ENCODE results near the gene LRRC57. TPM values are rescaled to one million over a fixed set of nuclear protein-coding genes. Genes with fewer than 3 reads are reported as not detected.

Gene LRRC57
- total RNA-seq, 2 donors from 2014 or later: 13.9 to 15.3 TPM

GRCh38 chr15:42549032-42549491 lies 469 bp upstream of the LRRC57 start:
- H3K9me3 ChIP-seq: no peaks in the 10 kb centered on the region
- H3K36me3 ChIP-seq: no peaks in the 10 kb centered on the region
- H3K27ac ChIP-seq: peak overlapping the region; percentile 91 to 94
- peaks cover 13 to 25% of the 10 kb centered on the region in 2 donors for H3K4me1 ChIP-seq (ENCODE audit: control insufficient read depth in 1 of 2, low read depth in 2 of 2)
- ATAC-seq (ENCODE audit: insufficient number of reproducible peaks, low FRiP score, low read depth) (peak; percentile 24), DNase-seq (ENCODE audit: low spot score) (no peak)
- no peaks in the 10 kb centered on the region for H3K27me3 ChIP-seq (replicated peaks; ENCODE audit: insufficient read depth)
- peak overlapping the region; percentile 95 for H3K4me3 ChIP-seq
- TF ChIP-seq, protein P1, sequence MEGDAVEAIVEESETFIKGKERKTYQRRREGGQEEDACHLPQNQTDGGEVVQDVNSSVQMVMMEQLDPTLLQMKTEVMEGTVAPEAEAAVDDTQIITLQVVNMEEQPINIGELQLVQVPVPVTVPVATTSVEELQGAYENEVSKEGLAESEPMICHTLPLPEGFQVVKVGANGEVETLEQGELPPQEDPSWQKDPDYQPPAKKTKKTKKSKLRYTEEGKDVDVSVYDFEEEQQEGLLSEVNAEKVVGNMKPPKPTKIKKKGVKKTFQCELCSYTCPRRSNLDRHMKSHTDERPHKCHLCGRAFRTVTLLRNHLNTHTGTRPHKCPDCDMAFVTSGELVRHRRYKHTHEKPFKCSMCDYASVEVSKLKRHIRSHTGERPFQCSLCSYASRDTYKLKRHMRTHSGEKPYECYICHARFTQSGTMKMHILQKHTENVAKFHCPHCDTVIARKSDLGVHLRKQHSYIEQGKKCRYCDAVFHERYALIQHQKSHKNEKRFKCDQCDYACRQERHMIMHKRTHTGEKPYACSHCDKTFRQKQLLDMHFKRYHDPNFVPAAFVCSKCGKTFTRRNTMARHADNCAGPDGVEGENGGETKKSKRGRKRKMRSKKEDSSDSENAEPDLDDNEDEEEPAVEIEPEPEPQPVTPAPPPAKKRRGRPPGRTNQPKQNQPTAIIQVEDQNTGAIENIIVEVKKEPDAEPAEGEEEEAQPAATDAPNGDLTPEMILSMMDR (IDR thresholded peaks at IDR 0.05): no peak

DNA sequence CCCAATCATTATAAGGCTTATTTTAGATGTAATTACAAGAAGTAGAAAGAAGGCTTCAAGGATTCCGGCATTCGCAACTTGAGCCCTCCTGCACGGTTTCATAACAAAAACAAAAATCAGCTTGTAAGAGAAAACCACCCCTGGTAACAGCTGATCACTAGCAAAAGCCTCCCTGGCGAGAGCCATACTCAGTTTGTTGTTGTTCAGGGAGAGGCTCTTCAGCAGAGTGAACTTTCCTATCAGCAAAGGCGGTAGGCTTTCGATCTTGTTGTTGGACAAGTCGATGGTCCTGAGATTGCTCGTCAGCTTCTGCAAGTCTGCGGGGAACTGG lies 710 bp downstream of the LRRC57 start:
- ATAC-seq (ENCODE audit: insufficient number of reproducible peaks, low FRiP score, low read depth) (no peak), DNase-seq (ENCODE audit: low spot score) (no peak)
- H3K27me3 ChIP-seq (replicated peaks; ENCODE audit: insufficient read depth): no peaks in the 10 kb centered on the region
- H3K4me1 ChIP-seq (ENCODE audit: control insufficient read depth in 1 of 2, low read depth in 2 of 2): peaks cover 13 to 25% of the 10 kb centered on the region in 2 donors
- TF ChIP-seq, protein P1 (IDR thresholded peaks at IDR 0.05): no peak
- H3K27ac ChIP-seq: peak overlapping the region; percentile 91 to 94
- H3K9me3 ChIP-seq: no peaks in the 10 kb centered on the region
- H3K36me3 ChIP-seq: no peaks in the 10 kb centered on the region
- peak overlapping the region; percentile 95 for H3K4me3 ChIP-seq

GRCh38 chr15:42544853-42545629 lies 3.6 kb downstream of the LRRC57 start:
- H3K27ac ChIP-seq: no peak overlapping the region
- no peaks in the 10 kb centered on the region for H3K9me3 ChIP-seq
- no peak overlapping the region for H3K4me3 ChIP-seq
- ATAC-seq (ENCODE audit: insufficient number of reproducible peaks, low FRiP score, low read depth) (no peak), DNase-seq (ENCODE audit: low spot score) (no peak)
- peaks cover 13 to 20% of the 10 kb centered on the region in 2 donors for H3K4me1 ChIP-seq (ENCODE audit: control insufficient read depth in 1 of 2, low read depth in 2 of 2)
- TF ChIP-seq, protein P1 (IDR thresholded peaks at IDR 0.05): no peak
- no peaks in the 10 kb centered on the region for H3K36me3 ChIP-seq
- H3K27me3 ChIP-seq (replicated peaks; ENCODE audit: insufficient read depth): no peaks in the 10 kb centered on the region

GRCh38 chr15:42533246-42533645 lies 15.3 kb downstream of the LRRC57 start:
- H3K4me1 ChIP-seq (ENCODE audit: control insufficient read depth in 1 of 2, low read depth in 2 of 2): no peaks in the 10 kb centered on the region
- no peaks in the 10 kb centered on the region for H3K27me3 ChIP-seq (replicated peaks; ENCODE audit: insufficient read depth)
- no peak overlapping the region for H3K27ac ChIP-seq
- H3K9me3 ChIP-seq: no peaks in the 10 kb centered on the region
- DNase-seq (ENCODE audit: low spot score) (no peak), ATAC-seq (ENCODE audit: insufficient number of reproducible peaks, low FRiP score, low read depth) (no peak)
- TF ChIP-seq, protein P1 (IDR thresholded peaks at IDR 0.05): no peak
- no peak overlapping the region for H3K4me3 ChIP-seq
- peaks cover 26% of the 10 kb centered on the region for H3K36me3 ChIP-seq

DNA sequence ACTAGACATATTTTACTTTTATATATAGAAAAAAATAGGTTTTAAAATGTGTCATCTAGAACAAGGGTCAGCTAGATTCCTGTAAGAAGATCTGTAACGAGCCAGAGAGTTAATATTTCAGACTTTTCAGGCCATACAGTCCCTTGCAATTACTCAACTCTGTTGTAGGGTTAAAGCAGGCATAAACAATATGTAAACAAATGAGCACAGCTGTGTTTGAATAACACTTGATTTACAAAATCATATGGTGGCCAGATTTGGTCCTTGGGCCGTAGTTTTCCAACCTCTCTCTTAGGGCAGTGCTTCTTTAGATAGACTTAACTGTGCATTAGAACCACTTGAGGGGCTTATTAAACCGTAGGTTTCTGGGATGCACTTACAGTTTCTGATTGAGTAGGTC lies 19.6 kb downstream of the LRRC57 start:
- TF ChIP-seq, protein P1 (IDR thresholded peaks at IDR 0.05): no peak
- ATAC-seq (ENCODE audit: insufficient number of reproducible peaks, low FRiP score, low read depth): no peak
- Histone ChIP-seq H3K27ac (no peak overlapping the region), H3K27me3 (replicated peaks; ENCODE audit: insufficient read depth) (no peaks in the 10 kb centered on the region), H3K4me3 (no peak overlapping the region), H3K4me1 (ENCODE audit: control insufficient read depth in 1 of 2, low read depth in 2 of 2) (no peaks in the 10 kb centered on the region), H3K9me3 (no peaks in the 10 kb centered on the region), H3K36me3 (peaks cover 36% of the 10 kb centered on the region)
- no peak for DNase-seq (ENCODE audit: low spot score)
